Endothelial cell of umbilical vein (primary cell): ENCODE results near the gene POGZ.

Experiments
- EZH2 ChIP-seq: IDR thresholded peaks from 2 replicates; pipeline ENCODE4 v1.6.1; 2012; ENCODE audit warnings: borderline replicate concordance, low read depth, mild to moderate bottlenecking, moderate library complexity, low read length, inconsistent platforms; ENCODE audit not compliant: severe bottlenecking
- FOS ChIP-seq: IDR thresholded peaks from 2 replicates; pipeline ENCODE4 v1.6.1; 2011; ENCODE audit warnings: mild to moderate bottlenecking, low read length, moderate library complexity, borderline replicate concordance; ENCODE audit not compliant: insufficient read depth
- GATA2 ChIP-seq: IDR thresholded peaks from 2 replicates; pipeline ENCODE4 v1.7.0; 2011; ENCODE audit warnings: low read depth, mild to moderate bottlenecking, moderate library complexity, mixed read lengths, low read length; ENCODE audit not compliant: insufficient read length, insufficient read depth
- JUN ChIP-seq: IDR thresholded peaks from 2 replicates; pipeline ENCODE4 v1.6.1; 2011; ENCODE audit warnings: borderline replicate concordance, low read depth; ENCODE audit not compliant: insufficient read length, insufficient read depth
- MYC ChIP-seq: IDR thresholded peaks from one replicate; pipeline ENCODE4 v1.6.1; 2011; ENCODE audit warnings: mild to moderate bottlenecking, low read depth, low read length
- POLR2A ChIP-seq: IDR thresholded peaks from 2 replicates; pipeline ENCODE4 v1.6.1; 2012; ENCODE audit warnings: low read depth, mild to moderate bottlenecking, control low read depth, low read length
- POLR2AphosphoS5 ChIP-seq: IDR thresholded peaks from 2 replicates; pipeline ENCODE4 v1.6.1; 2012; ENCODE audit warnings: low read depth, mild to moderate bottlenecking, control low read depth, low read length, moderate library complexity; ENCODE audit not compliant: insufficient read depth
- TF ChIP-seq, protein P1 (sequence below), 2 donors: IDR thresholded peaks; 1 replicate in 1 of 2; 2 replicates in 1 of 2; pipeline ENCODE4 v1.5.1; 2011; ENCODE audit warnings: low read length in 2 of 2, mild to moderate bottlenecking in 2 of 2, moderate library complexity in 2 of 2, control low read depth in 1 of 2, inconsistent platforms in 1 of 2, low read depth in 1 of 2; ENCODE audit not compliant: insufficient read depth in 1 of 2; ENCODE audit errors: extremely low read depth in 1 of 2
- TF ChIP-seq, protein P2 (sequence below): IDR thresholded peaks from 2 replicates; pipeline ENCODE4 v1.6.1; 2011; ENCODE audit not compliant: insufficient read depth, insufficient read length

- TF ChIP-seq, protein P1, sequence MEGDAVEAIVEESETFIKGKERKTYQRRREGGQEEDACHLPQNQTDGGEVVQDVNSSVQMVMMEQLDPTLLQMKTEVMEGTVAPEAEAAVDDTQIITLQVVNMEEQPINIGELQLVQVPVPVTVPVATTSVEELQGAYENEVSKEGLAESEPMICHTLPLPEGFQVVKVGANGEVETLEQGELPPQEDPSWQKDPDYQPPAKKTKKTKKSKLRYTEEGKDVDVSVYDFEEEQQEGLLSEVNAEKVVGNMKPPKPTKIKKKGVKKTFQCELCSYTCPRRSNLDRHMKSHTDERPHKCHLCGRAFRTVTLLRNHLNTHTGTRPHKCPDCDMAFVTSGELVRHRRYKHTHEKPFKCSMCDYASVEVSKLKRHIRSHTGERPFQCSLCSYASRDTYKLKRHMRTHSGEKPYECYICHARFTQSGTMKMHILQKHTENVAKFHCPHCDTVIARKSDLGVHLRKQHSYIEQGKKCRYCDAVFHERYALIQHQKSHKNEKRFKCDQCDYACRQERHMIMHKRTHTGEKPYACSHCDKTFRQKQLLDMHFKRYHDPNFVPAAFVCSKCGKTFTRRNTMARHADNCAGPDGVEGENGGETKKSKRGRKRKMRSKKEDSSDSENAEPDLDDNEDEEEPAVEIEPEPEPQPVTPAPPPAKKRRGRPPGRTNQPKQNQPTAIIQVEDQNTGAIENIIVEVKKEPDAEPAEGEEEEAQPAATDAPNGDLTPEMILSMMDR (IDR thresholded peaks at IDR 0.05; ENCODE audit: extremely low read depth in 1 of 2, insufficient read depth in 1 of 2, low read depth in 1 of 2, low read length in 2 of 2), result no peak
- no peak for TF ChIP-seq FOS
- TF ChIP-seq EZH2, result no peak
- no peak for TF ChIP-seq POLR2A
- TF ChIP-seq MYC, result no peak
- TF ChIP-seq, protein P2, sequence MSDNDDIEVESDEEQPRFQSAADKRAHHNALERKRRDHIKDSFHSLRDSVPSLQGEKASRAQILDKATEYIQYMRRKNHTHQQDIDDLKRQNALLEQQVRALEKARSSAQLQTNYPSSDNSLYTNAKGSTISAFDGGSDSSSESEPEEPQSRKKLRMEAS, result no peak
- no peak for TF ChIP-seq POLR2AphosphoS5
- TF ChIP-seq GATA2, result no peak
- TF ChIP-seq JUN, result no peak
Measured at GRCh38 chr1:151475175-151475574, 15.9 kb upstream of the POGZ start.
